Activated T-cell treated with anti-CD3 and anti-CD28 coated beads, Interleukin-2, amount 50 U/mL, for 72 hours (primary cell): ENCODE results near the gene HMCN1. TPM values are rescaled to one million over a fixed set of nuclear protein-coding genes. Genes with fewer than 3 reads are reported as not detected.
A peak's percentile ranks its signal among the peaks of the same experiment; 100 is the strongest.

Source experiments
- ATAC-seq, 2 donors: fragments of 150-1000 bp; cut with Tn5 transposase; replicated peaks in 1 of 2; 2 replicates each; pipeline ENCODE4 v1.10.0; 2021; ENCODE audit warnings: moderate library complexity in 2 of 2, mild to moderate bottlenecking in 1 of 2
- DNase-seq, 2 donors: peaks; one replicate each; pipeline ENCODE4 v3.0.0; 2021 to 2022; ENCODE audit warnings: mixed read lengths in 1 of 2
- H3K27ac Mint-ChIP-seq: one replicate; pipeline ENCODE4 v1.8.0; 2022; ENCODE audit warnings: mild to moderate bottlenecking, moderate library complexity, mixed read lengths
- H3K27me3 Mint-ChIP-seq: one replicate; pipeline ENCODE4 v1.8.0; 2022; ENCODE audit warnings: low read depth, mixed read lengths
- H3K36me3 Mint-ChIP-seq, 2 donors: one replicate each; pipeline ENCODE4 v1.8.0; 2022; ENCODE audit warnings: mixed read lengths in 2 of 2, mild to moderate bottlenecking in 1 of 2; ENCODE audit not compliant: insufficient read depth in 2 of 2
- H3K4me1 Mint-ChIP-seq: one replicate; pipeline ENCODE4 v1.8.0; 2022; ENCODE audit warnings: low read depth, mixed read lengths
- H3K4me3 Mint-ChIP-seq, 2 donors: one replicate each; pipeline ENCODE4 v1.8.0; 2022; ENCODE audit warnings: mild to moderate bottlenecking in 2 of 2, mixed read lengths in 2 of 2, moderate library complexity in 2 of 2
- H3K9me3 Mint-ChIP-seq, 2 donors: one replicate each; pipeline ENCODE4 v1.8.0; 2022; ENCODE audit warnings: mixed read lengths in 2 of 2
- total RNA-seq, 2 donors: library from RNA; stranded (reverse); gene quantifications; one replicate each; pipeline ENCODE4 v1.2.3, GENCODE V29; 2022

Gene HMCN1
- total RNA-seq, 2 donors from 2014 or later = 0.05 to 0.12 TPM

DNA sequence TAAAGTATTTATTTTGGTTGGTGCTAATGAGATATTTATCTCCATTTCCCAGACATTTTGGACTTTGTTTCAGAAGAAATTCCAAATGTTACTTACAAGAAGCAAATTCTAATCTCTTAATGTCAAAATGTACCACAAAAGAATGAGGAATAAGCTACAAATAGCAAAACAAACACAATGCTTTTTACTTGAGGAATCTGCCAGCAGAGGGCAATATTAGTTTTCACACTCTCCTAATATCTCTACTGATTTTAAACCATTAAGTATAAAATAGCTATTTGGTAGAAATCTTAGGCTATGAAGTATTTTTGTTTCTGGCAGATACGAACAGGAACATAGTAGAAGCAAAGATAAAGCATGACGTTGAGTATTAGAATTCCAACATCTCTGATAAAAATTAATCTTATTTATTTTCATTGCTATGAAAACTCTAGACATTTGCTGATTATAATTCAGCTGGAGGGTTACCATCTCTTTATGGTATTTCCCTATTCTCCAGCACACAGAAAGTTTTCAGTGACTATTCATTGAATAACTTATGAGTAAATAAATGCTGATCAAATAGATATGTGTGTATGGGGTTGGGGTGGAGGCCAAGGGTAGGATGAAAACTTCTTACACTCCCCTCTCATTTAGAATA is 13.4 kb upstream of the HMCN1 start:
- ATAC-seq (no peak), DNase-seq (no peak)
- Mint-ChIP-seq H3K9me3 (no peaks in the 10 kb centered on the region), H3K27me3 (peaks cover 7% of the 10 kb centered on the region), H3K36me3 (no peaks in the 10 kb centered on the region), H3K27ac (no peak overlapping the region), H3K4me3 (no peak overlapping the region), H3K4me1 (no peaks in the 10 kb centered on the region)

DNA sequence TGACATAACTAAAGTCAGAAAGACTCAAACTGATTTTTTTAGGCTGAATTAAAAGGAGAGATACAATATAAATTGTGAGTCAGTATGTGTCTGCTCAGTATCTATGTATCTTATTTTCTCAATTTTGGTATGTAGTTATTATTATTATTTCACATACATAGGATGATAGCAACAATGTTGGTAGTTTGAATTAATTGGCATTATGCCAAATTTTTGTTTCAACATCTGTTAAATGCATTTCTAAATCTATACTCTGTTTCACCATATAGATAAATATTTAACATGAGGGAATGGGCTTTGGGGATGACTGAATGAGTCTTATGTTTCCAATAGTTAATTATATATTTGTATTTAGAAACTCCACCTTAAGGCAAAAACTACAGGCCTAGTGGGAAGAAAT is 12.6 kb upstream of the HMCN1 start:
- H3K9me3 Mint-ChIP-seq = no peaks in the 10 kb centered on the region
- H3K27ac Mint-ChIP-seq = no peak overlapping the region
- DNase-seq (no peak), ATAC-seq (no peak)
- no peaks in the 10 kb centered on the region for H3K27me3 Mint-ChIP-seq
- no peaks in the 10 kb centered on the region for H3K4me1 Mint-ChIP-seq
- no peak overlapping the region for H3K4me3 Mint-ChIP-seq
- no peaks in the 10 kb centered on the region for H3K36me3 Mint-ChIP-seq

DNA sequence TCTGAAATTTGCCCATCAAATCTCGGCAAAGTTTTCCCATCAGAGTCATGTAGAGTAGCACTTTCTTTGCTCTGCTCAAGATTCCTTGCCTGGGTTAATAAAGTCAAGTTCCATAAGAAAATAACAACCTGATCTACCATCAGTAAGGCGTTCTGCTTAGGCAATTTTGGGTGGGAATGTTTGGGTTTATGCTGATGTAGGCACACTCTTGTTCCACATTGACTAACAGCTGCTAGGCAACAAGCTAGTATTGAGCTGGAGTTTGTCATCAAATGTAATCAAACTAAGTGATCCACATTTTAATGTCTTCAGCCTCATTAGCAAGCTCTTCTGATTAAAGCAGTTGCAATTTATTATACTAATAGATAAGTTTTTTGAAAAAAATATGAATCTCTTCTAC is 12.1 kb upstream of the HMCN1 start:
- no peaks in the 10 kb centered on the region for H3K36me3 Mint-ChIP-seq
- H3K9me3 Mint-ChIP-seq = no peaks in the 10 kb centered on the region
- H3K27me3 Mint-ChIP-seq = no peaks in the 10 kb centered on the region
- ATAC-seq (no peak), DNase-seq (no peak)
- no peak overlapping the region for H3K4me3 Mint-ChIP-seq
- H3K4me1 Mint-ChIP-seq = no peaks in the 10 kb centered on the region
- H3K27ac Mint-ChIP-seq = no peak overlapping the region

DNA sequence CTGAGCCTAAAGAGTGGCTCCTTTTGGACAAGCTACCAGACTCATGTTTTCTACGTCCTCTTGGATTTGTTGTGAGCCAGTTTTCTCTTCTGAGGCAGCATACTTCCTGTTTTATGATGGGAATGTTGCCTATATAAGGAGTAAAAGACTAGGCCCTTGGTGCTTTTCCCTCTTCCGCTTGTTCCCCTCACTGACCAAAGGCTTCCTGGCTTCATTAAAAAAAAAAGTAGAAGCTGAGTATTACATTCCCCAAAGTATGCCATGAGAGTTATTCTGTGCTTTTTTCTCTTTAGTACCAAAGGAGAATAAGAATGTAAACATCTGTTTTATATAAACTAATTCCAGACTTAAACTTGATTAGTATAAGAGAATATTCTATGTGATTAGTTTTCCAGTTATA is 6.5 kb upstream of the HMCN1 start:
- Mint-ChIP-seq H3K36me3 (peaks cover 5 to 8% of the 10 kb centered on the region in 2 donors), H3K27ac (no peak overlapping the region), H3K4me1 (no peaks in the 10 kb centered on the region), H3K27me3 (peaks cover 26% of the 10 kb centered on the region), H3K4me3 (no peak overlapping the region), H3K9me3 (peaks cover 3 to 8% of the 10 kb centered on the region in 2 donors)
- DNase-seq = no peak
- no peak for ATAC-seq

DNA sequence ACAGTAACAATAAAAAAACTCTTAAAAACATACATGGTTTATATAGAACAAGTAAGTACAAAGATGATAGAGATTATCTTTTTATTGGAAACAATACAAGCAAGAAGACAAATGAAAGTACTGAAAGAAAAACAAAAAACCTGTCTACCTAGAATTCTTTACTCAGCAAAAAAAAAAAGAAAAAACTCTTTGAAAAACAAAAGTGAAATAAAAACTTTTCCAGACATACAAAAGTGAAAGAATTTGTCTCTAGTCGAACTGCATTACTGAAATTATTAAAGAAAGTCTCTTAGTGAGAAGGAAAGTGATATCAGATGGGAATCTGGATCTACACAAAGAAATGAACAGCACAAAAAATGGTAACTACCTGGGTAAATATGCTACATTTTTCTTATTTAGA is 2.7 kb upstream of the HMCN1 start:
- peaks cover 3 to 8% of the 10 kb centered on the region in 2 donors for H3K9me3 Mint-ChIP-seq
- peaks cover 51% of the 10 kb centered on the region for H3K27me3 Mint-ChIP-seq
- no peak overlapping the region for H3K27ac Mint-ChIP-seq

DNA sequence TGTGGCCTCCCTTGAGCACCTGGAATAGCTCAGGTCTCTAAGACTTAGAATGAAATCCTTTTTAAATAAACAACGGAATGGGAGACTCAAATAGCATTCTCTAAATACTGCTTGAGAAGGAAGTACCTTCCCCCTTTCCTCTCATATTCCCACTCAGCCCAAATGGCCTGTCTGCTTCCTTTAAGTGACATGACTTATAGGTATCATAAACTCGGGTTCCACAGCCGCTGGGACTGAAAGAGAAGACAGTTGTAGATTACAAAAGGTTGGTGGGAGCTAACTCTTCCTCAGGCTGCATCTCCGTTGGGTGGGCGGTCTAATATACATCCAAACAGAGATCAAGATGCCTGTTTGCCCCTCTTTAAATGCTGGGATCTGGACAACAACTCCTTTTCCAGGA is 1.2 kb upstream of the HMCN1 start:
- Mint-ChIP-seq H3K4me1 (peaks cover 18% of the 10 kb centered on the region), H3K4me3 (peak overlapping the region in 1 of 2 donors; percentile 16), H3K9me3 (peaks cover 3 to 8% of the 10 kb centered on the region in 2 donors), H3K36me3 (peaks cover 5 to 8% of the 10 kb centered on the region in 2 donors), H3K27me3 (peaks cover 51% of the 10 kb centered on the region), H3K27ac (no peak overlapping the region)
- DNase-seq (no peak), ATAC-seq (no peak)

More for the DNA sequence above, 2.7 kb upstream of the HMCN1 start:
- Mint-ChIP-seq H3K4me3 (no peak overlapping the region), H3K4me1 (peaks cover 18% of the 10 kb centered on the region), H3K36me3 (peaks cover 5 to 8% of the 10 kb centered on the region in 2 donors)
- no peak for DNase-seq
- no peak for ATAC-seq

DNA sequence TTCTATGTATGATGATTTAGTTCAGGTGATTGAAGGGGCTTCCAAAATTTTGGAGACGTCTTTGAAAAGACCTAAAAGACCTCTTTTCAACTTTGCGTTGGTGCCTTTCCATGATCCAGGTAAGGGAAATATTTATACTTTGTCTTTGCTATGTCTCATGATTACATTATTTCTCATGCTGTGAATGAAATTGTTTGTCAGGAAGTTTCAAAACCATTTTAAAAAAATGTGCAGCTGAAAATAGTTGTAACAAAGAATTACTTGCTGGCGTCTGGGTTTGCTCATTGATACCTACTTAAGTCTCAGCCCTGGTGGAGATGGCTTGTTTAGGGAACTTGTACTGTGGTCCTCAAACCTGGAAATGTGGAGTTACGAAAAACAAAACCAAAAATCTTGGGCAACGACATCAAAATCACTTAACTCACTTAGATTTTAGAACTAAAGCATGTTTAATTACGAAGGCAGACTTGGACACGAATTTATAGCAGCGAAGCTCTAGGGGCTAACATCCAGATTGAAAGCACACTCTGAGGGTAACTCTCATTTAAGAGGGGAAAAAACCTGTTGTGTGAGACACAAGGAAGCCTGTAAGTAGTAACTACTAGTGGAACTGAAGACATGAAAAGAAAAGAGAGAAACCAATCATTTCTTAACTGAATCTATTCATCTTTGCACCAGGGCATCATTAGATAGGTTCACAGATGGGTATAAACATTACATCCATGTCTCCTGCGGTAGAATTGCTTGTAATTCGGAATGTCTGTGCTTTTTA is 924 bp downstream of the HMCN1 start:
- peaks cover 8 to 10% of the 10 kb centered on the region in 2 donors for H3K36me3 Mint-ChIP-seq
- peaks cover 27% of the 10 kb centered on the region for H3K4me1 Mint-ChIP-seq
- H3K27ac Mint-ChIP-seq = no peak overlapping the region
- peaks cover 5 to 10% of the 10 kb centered on the region in 2 donors for H3K9me3 Mint-ChIP-seq
- H3K4me3 Mint-ChIP-seq = peak overlapping the region; percentile 72 to 84
- ATAC-seq = peak; percentile 47 to 61
- peaks cover 61% of the 10 kb centered on the region for H3K27me3 Mint-ChIP-seq
- no peak for DNase-seq

DNA sequence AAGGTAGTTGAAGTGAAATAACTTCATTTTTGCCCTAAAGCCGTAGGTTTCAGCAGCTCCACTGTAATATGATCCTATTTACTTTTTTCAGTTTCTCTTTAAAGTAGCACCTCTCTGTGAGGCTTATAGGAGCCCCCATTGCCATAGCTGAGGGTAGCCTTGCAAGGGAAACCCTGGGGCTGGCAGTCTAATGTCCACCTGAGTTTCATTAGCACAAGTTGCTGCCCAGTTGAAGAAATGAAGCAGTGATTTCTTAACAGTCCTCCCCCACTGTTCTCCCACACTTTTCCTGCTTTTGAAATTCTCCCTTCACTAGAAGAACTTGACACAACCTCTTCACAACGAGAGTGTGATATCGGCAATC is 1.5 kb downstream of the HMCN1 start:
- no peak overlapping the region for H3K27ac Mint-ChIP-seq
- H3K27me3 Mint-ChIP-seq = peaks cover 59% of the 10 kb centered on the region
- peaks cover 7 to 10% of the 10 kb centered on the region in 2 donors for H3K9me3 Mint-ChIP-seq
- ATAC-seq = peak; percentile 10 to 19
- H3K4me3 Mint-ChIP-seq = peak overlapping the region in 1 of 2 donors; percentile 84
- peaks cover 29% of the 10 kb centered on the region for H3K4me1 Mint-ChIP-seq
- DNase-seq = no peak
- peaks cover 8 to 13% of the 10 kb centered on the region in 2 donors for H3K36me3 Mint-ChIP-seq

DNA sequence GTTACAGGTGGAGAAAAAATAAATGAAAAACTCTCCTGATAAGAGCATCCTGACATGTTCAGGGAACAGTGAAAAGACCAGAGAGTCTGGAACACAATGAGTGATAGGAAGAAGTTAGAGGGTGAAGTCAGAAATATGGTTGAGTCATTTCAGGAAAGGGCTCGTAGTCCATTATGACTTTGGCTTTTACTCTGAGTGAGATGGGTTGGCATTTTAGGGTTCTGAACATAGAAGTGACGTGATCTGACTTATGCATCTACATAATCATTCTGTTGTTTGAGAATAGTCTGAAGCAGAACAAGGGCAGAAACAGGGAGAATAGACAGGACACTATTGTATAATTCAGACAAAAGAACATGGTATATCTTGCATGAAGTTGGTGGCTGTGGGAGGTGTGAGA is 5.8 kb downstream of the HMCN1 start:
- H3K4me1 Mint-ChIP-seq = peaks cover 16% of the 10 kb centered on the region
- ATAC-seq = peak; percentile 80 to 84
- H3K36me3 Mint-ChIP-seq = peaks cover 4 to 5% of the 10 kb centered on the region in 2 donors
- H3K27me3 Mint-ChIP-seq = peaks cover 22% of the 10 kb centered on the region
- H3K9me3 Mint-ChIP-seq = peaks cover 7 to 10% of the 10 kb centered on the region in 2 donors
- DNase-seq = peak in 1 of 2 donors; percentile 18
- H3K4me3 Mint-ChIP-seq = peak overlapping the region in 1 of 2 donors; percentile 13
- peak overlapping the region; percentile 8 for H3K27ac Mint-ChIP-seq

DNA sequence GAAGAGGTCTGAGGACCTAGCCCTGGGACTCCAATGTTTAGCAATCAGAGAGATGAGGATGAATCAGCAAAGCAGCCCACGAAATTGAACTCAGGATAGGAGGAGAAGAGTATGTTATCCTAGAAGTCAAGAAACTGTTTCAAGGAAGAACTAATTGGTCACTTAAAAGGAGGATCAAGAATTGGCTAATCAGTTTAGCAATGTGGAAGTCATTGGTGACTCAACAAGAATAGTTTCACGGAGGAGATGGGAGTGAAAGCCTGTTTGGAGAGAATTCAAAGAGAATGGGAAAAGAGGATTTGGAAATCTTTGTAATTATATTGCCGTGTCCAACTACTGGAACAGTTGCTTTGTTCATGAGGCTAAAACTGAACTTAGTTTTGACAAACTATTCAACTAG is 7.4 kb downstream of the HMCN1 start:
- peaks cover 23% of the 10 kb centered on the region for H3K27me3 Mint-ChIP-seq
- peaks cover 4 to 5% of the 10 kb centered on the region in 2 donors for H3K36me3 Mint-ChIP-seq
- no peak for DNase-seq
- no peak for ATAC-seq
- peaks cover 12% of the 10 kb centered on the region for H3K4me1 Mint-ChIP-seq
- H3K9me3 Mint-ChIP-seq = peaks cover 7 to 10% of the 10 kb centered on the region in 2 donors
- no peak overlapping the region for H3K27ac Mint-ChIP-seq
- no peak overlapping the region for H3K4me3 Mint-ChIP-seq

DNA sequence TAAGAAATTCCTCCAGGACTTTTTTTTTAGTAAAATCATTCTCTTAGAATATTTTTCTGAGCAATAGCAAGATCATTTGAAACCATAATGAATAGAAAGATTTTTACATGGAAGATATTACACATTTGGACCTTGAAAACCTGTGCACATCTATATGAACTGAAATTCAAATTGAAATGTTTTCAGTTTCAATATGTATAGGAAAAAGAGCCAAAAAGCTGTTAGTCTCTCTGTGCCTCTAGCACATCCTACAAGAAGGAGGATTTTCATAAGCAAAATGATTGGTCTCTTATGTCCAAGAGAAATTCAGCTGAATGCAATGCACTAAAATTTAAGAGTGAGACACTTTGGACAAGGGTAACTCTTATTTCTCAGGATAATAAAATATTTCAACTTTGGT is 8.2 kb downstream of the HMCN1 start:
- H3K9me3 Mint-ChIP-seq = peaks cover 7 to 10% of the 10 kb centered on the region in 2 donors
- H3K27me3 Mint-ChIP-seq = peaks cover 23% of the 10 kb centered on the region
- H3K27ac Mint-ChIP-seq = no peak overlapping the region
- ATAC-seq (peak; percentile 47 to 66), DNase-seq (no peak)
- H3K4me3 Mint-ChIP-seq = no peak overlapping the region
- peaks cover 4 to 5% of the 10 kb centered on the region in 2 donors for H3K36me3 Mint-ChIP-seq
- H3K4me1 Mint-ChIP-seq = peaks cover 12% of the 10 kb centered on the region

DNA sequence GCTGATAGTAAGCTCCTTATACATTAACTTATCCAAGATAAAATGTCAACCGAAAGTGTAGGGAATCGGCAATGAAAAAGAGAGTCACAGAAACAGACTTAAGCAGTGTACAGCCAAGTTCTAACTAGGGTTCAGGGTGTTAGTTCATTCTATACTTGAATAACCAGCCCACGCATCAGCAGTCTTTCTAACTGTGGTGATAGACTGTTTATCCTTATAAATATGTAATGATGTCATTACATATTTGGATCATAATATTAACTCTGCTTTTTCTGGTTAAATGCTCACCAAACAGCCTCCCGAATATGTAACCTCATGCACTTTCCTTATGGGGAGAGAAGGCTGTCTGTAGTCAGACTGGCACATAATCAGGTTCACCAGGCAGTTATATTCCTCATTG is 11.0 kb downstream of the HMCN1 start:
- Mint-ChIP-seq H3K4me1 (peaks cover 2% of the 10 kb centered on the region), H3K4me3 (no peak overlapping the region), H3K9me3 (peaks cover 5 to 8% of the 10 kb centered on the region in 2 donors), H3K36me3 (peaks cover 2% of the 10 kb centered on the region in 2 donors), H3K27ac (no peak overlapping the region), H3K27me3 (peaks cover 9% of the 10 kb centered on the region)
- ATAC-seq (no peak), DNase-seq (no peak)

DNA sequence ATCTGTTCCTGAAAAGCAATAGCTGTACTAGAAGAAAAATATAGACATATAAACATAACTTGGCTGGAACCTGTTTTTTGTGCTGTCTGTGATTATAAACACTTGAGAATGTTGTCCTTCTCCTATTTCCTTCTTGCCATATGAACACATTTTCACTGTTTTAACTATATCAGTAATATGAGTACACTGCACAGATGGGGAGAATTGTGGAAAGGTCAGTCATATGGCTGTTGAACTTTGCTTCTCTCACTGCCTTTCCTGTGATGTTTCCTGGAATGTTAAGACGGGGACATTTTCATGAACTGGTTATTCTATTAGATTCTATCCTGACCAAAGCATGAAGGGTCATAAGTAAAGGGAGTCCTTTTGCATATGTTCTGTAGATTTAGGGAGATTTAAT is 24.9 kb downstream of the HMCN1 start:
- no peak overlapping the region for H3K27ac Mint-ChIP-seq
- no peak overlapping the region for H3K4me3 Mint-ChIP-seq
- H3K4me1 Mint-ChIP-seq = no peaks in the 10 kb centered on the region
- H3K27me3 Mint-ChIP-seq = peaks cover 29% of the 10 kb centered on the region
- H3K36me3 Mint-ChIP-seq = no peaks in the 10 kb centered on the region
- ATAC-seq (no peak), DNase-seq (no peak)
- no peaks in the 10 kb centered on the region for H3K9me3 Mint-ChIP-seq
